Progenitor cell of endocrine pancreas (in vitro differentiated cells): ENCODE measurements around the gene HDAC5. TPM values are rescaled to one million over a fixed set of nuclear protein-coding genes. Genes with fewer than 3 reads are reported as not detected.

Experiments
- DNase-seq: peaks from one replicate; pipeline ENCODE4 v3.0.0; 2021; ENCODE audit warnings: low spot score; ENCODE audit not compliant: unreplicated experiment
- H3K27ac Mint-ChIP-seq: 2 replicates; pipeline ENCODE4 v1.8.0; 2021; ENCODE audit warnings: mild to moderate bottlenecking, moderate library complexity, mixed read lengths
- H3K27me3 Mint-ChIP-seq: 2 replicates; pipeline ENCODE4 v1.8.0; 2021; ENCODE audit warnings: mixed read lengths
- H3K36me3 Mint-ChIP-seq: 2 replicates; pipeline ENCODE4 v1.8.0; 2022; ENCODE audit warnings: mixed read lengths; ENCODE audit not compliant: insufficient read depth
- H3K4me1 Mint-ChIP-seq: 2 replicates; pipeline ENCODE4 v1.8.0; 2021; ENCODE audit warnings: low read depth, mixed read lengths
- H3K4me3 Mint-ChIP-seq: 2 replicates; pipeline ENCODE4 v1.8.0; 2021; ENCODE audit warnings: low read depth, mild to moderate bottlenecking, moderate library complexity, mixed read lengths
- H3K9me3 Mint-ChIP-seq: 2 replicates; pipeline ENCODE4 v1.8.0; 2021; ENCODE audit warnings: low read depth, mixed read lengths
- total RNA-seq: library from RNA; stranded (reverse); gene quantifications from 2 replicates; pipeline ENCODE4 v1.2.1, GENCODE V29; 2021
- TF ChIP-seq, protein P1 (sequence below): fragments of 200-600 bp; sonication (generic); IDR thresholded peaks from one replicate; pipeline ENCODE4 v1.5.0; 2021; ENCODE audit warnings: antibody characterized with exemption, mild to moderate bottlenecking; ENCODE audit not compliant: unreplicated experiment

Gene HDAC5
- total RNA-seq, 1 donor from 2014 or later = 41.3 TPM

DNA sequence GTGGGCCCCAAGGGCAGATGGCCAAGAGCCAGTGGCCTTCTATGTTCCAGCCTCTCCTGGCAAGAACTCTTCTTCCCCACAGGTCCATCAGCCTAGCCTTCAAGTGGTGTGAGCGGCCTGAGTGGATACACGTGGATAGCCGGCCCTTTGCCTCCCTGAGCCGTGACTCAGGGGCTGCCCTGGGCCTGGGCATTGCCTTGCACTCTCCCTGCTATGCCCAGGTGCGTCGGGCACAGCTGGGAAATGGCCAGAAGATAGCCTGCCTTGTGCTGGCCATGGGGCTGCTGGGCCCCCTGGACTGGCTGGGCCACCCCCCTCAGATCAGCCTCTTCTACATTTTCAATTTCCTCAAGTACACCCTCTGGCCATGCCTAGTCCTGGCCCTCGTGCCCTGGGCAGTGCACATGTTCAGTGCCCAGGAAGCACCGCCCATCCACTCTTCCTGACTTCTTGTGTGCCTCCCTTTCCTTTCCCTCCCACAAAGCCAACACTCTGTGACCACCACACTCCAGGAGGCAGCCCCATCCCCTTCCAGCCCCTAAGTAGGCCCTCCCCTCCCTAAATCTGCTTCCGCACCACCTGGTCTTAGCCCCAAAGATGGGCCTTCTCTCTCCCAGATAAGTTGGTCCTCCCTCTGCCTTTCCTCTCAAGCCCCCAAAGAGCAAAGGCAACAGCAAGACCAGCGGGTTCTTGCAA is 47.7 kb downstream of the HDAC5 start:
- H3K27me3 Mint-ChIP-seq = no peaks in the 10 kb centered on the region
- peak overlapping the region; percentile 45 for H3K27ac Mint-ChIP-seq
- TF ChIP-seq, protein P1, sequence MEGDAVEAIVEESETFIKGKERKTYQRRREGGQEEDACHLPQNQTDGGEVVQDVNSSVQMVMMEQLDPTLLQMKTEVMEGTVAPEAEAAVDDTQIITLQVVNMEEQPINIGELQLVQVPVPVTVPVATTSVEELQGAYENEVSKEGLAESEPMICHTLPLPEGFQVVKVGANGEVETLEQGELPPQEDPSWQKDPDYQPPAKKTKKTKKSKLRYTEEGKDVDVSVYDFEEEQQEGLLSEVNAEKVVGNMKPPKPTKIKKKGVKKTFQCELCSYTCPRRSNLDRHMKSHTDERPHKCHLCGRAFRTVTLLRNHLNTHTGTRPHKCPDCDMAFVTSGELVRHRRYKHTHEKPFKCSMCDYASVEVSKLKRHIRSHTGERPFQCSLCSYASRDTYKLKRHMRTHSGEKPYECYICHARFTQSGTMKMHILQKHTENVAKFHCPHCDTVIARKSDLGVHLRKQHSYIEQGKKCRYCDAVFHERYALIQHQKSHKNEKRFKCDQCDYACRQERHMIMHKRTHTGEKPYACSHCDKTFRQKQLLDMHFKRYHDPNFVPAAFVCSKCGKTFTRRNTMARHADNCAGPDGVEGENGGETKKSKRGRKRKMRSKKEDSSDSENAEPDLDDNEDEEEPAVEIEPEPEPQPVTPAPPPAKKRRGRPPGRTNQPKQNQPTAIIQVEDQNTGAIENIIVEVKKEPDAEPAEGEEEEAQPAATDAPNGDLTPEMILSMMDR = no peak
- H3K4me1 Mint-ChIP-seq = peaks cover 13% of the 10 kb centered on the region
- no peak overlapping the region for H3K4me3 Mint-ChIP-seq
- peaks cover 6% of the 10 kb centered on the region for H3K36me3 Mint-ChIP-seq
- DNase-seq = no peak
- H3K9me3 Mint-ChIP-seq = no peaks in the 10 kb centered on the region

GRCh38 chr17:44074911-44075285 is 48.5 kb downstream of the HDAC5 start:
- Mint-ChIP-seq H3K27me3 (no peaks in the 10 kb centered on the region), H3K27ac (no peak overlapping the region), H3K36me3 (peaks cover 6% of the 10 kb centered on the region), H3K9me3 (no peaks in the 10 kb centered on the region), H3K4me3 (no peak overlapping the region), H3K4me1 (peaks cover 18% of the 10 kb centered on the region)
- DNase-seq = no peak
- TF ChIP-seq, protein P1 = no peak

GRCh38 chr17:44074231-44074910 is 49.1 kb downstream of the HDAC5 start:
- H3K27ac Mint-ChIP-seq = no peak overlapping the region
- no peaks in the 10 kb centered on the region for H3K9me3 Mint-ChIP-seq
- no peak for DNase-seq
- no peaks in the 10 kb centered on the region for H3K27me3 Mint-ChIP-seq
- TF ChIP-seq, protein P1 = no peak
- H3K4me3 Mint-ChIP-seq = no peak overlapping the region
- peaks cover 6% of the 10 kb centered on the region for H3K36me3 Mint-ChIP-seq
- H3K4me1 Mint-ChIP-seq = peaks cover 18% of the 10 kb centered on the region

GRCh38 chr17:44071772-44072171 is 51.7 kb downstream of the HDAC5 start:
- H3K4me1 Mint-ChIP-seq = peaks cover 22% of the 10 kb centered on the region
- no peaks in the 10 kb centered on the region for H3K9me3 Mint-ChIP-seq
- H3K27ac Mint-ChIP-seq = peak overlapping the region; percentile 93
- no peak for DNase-seq
- peaks cover 4% of the 10 kb centered on the region for H3K36me3 Mint-ChIP-seq
- peak overlapping the region; percentile 87 for H3K4me3 Mint-ChIP-seq
- H3K27me3 Mint-ChIP-seq = no peaks in the 10 kb centered on the region
- TF ChIP-seq, protein P1 = no peak

GRCh38 chr17:44071198-44071520 is 52.3 kb downstream of the HDAC5 start:
- TF ChIP-seq, protein P1 = no peak
- Mint-ChIP-seq H3K36me3 (peaks cover 1% of the 10 kb centered on the region), H3K9me3 (no peaks in the 10 kb centered on the region), H3K4me3 (peak overlapping the region; percentile 87), H3K27me3 (no peaks in the 10 kb centered on the region), H3K4me1 (peaks cover 22% of the 10 kb centered on the region), H3K27ac (peak overlapping the region; percentile 96)
- DNase-seq = no peak
